CD4-positive, alpha-beta T cell treated with Interleukin-4 for 1 hour (primary cell): ENCODE measurements around the gene C18orf63.
"Not testable (repeated sequence)": the region's sequence is repeated elsewhere in the genome, so short reads cannot be mapped to it uniquely, and the experiment has no call there.

Source experiments
- DNase-seq, 2 donors: peaks; one replicate each; pipeline ENCODE4 v3.0.0-alpha.2; 2020 to 2022

Gene C18orf63

GRCh38 chr18:74315464-74316256, at the start of gene C18orf63:
Gene C18orf63, plus strand, starts transcription at chr18:74315839. Its CDS starts 2,027 bp downstream, at chr18:74317866.
- no peak for DNase-seq

GRCh38 chr18:74266161-74266560, 49.5 kb upstream of the C18orf63 start:
- no peak for DNase-seq

GRCh38 chr18:74268175-74268574, 47.5 kb upstream of the C18orf63 start:
- no peak for DNase-seq

- no peak for DNase-seq
These were observed 46.6 kb upstream of the C18orf63 start for GRCh38 chr18:74268933-74269620.

- no peak for DNase-seq
These were observed 44.0 kb upstream of the C18orf63 start for GRCh38 chr18:74271635-74272034.

- no peak for DNase-seq
These were observed 42.2 kb upstream of the C18orf63 start for GRCh38 chr18:74273394-74273793.

GRCh38 chr18:74274700-74275099, 40.9 kb upstream of the C18orf63 start:
- DNase-seq, result no peak

GRCh38 chr18:74275736-74276135, 39.9 kb upstream of the C18orf63 start:
- DNase-seq, result no peak

GRCh38 chr18:74276609-74277008, 39.0 kb upstream of the C18orf63 start:
- no peak for DNase-seq

GRCh38 chr18:74277296-74277695, 38.3 kb upstream of the C18orf63 start:
- no peak for DNase-seq

GRCh38 chr18:74278058-74278457, 37.6 kb upstream of the C18orf63 start:
- DNase-seq, result no peak

GRCh38 chr18:74278983-74279382, 36.7 kb upstream of the C18orf63 start:
- DNase-seq, result no peak

GRCh38 chr18:74281011-74281979, 34.3 kb upstream of the C18orf63 start:
- no peak for DNase-seq

GRCh38 chr18:74281980-74282754, 33.5 kb upstream of the C18orf63 start:
- DNase-seq, result no peak

GRCh38 chr18:74282755-74283554, 32.7 kb upstream of the C18orf63 start:
- DNase-seq, result no peak

GRCh38 chr18:74283646-74284045, 32.0 kb upstream of the C18orf63 start:
- no peak for DNase-seq

GRCh38 chr18:74284191-74284979, 31.3 kb upstream of the C18orf63 start:
- no peak for DNase-seq

- DNase-seq, result no peak
These were observed 30.7 kb upstream of the C18orf63 start for GRCh38 chr18:74284980-74285355.

- not testable (repeated sequence) for DNase-seq
These were observed 30.1 kb upstream of the C18orf63 start for GRCh38 chr18:74285583-74285982.

GRCh38 chr18:74286106-74286855, 29.4 kb upstream of the C18orf63 start:
- no peak for DNase-seq
